DND-41 (cell line): ENCODE results near the gene FRA10AC1.
A peak's percentile ranks its signal among the peaks of the same experiment; 100 is the strongest.

Source experiments
- ATAC-seq: fragments of 200-7000 bp; cut with Tn5 transposase; 3 replicates; pipeline ENCODE4 v1.9.1; 2021; ENCODE audit warnings: low read depth; ENCODE audit not compliant: insufficient read depth
- DNase-seq: peaks from one replicate; pipeline ENCODE4 v3.0.0-alpha.2; 2020
- H2AFZ ChIP-seq: 2 replicates; pipeline ENCODE4 v1.6.0; 2012; ENCODE audit warnings: low read depth, low read length
- H3K27ac ChIP-seq: 2 replicates; pipeline ENCODE4 v1.5.1; 2012; ENCODE audit warnings: low read length, inconsistent platforms
- H3K27me3 ChIP-seq: fragments of 200-600 bp; sonication (generic); 2 replicates; pipeline ENCODE4 v1.6.0; 2012; ENCODE audit warnings: low read length, mild to moderate bottlenecking, inconsistent platforms; ENCODE audit not compliant: insufficient read depth, poor library complexity
- H3K36me3 ChIP-seq: 2 replicates; pipeline ENCODE4 v1.5.1; 2012; ENCODE audit warnings: low read length, inconsistent platforms; ENCODE audit not compliant: insufficient read depth
- H3K4me1 ChIP-seq: 2 replicates; pipeline ENCODE4 v1.5.1; 2012; ENCODE audit warnings: mild to moderate bottlenecking, low read length; ENCODE audit not compliant: insufficient read depth
- H3K4me2 ChIP-seq: 2 replicates; pipeline ENCODE4 v1.6.0; 2012; ENCODE audit warnings: mild to moderate bottlenecking, moderate library complexity, low read length, inconsistent platforms; ENCODE audit not compliant: insufficient read depth
- H3K4me3 ChIP-seq, 2 experiments: fragments of 200-600 bp in 1 of 2; shearing (Covaris generic) in 1 of 2; 2 replicates each; pipeline ENCODE4 v1.5.1; 2012 to 2016; ENCODE audit warnings: inconsistent platforms in 2 of 2, low read length in 2 of 2, mild to moderate bottlenecking in 2 of 2, low read depth in 1 of 2, moderate library complexity in 1 of 2
- H3K79me2 ChIP-seq: 2 replicates; pipeline ENCODE4 v1.6.0; 2012; ENCODE audit warnings: low read length, inconsistent platforms; ENCODE audit not compliant: insufficient read depth
- H3K9ac ChIP-seq: 2 replicates; pipeline ENCODE4 v1.6.0; 2012; ENCODE audit warnings: low read depth, mild to moderate bottlenecking, inconsistent platforms, low read length, moderate library complexity
- H3K9me3 ChIP-seq: 2 replicates; pipeline ENCODE4 v1.5.1; 2012; ENCODE audit warnings: low read length, moderate library complexity, mild to moderate bottlenecking, inconsistent platforms; ENCODE audit not compliant: insufficient read depth, severe bottlenecking
- H4K20me1 ChIP-seq: 2 replicates; pipeline ENCODE4 v1.6.0; 2012; ENCODE audit warnings: low read length; ENCODE audit not compliant: insufficient read depth
- EZH2 ChIP-seq: IDR thresholded peaks from 3 replicates; pipeline ENCODE4 v1.6.1; 2012; ENCODE audit warnings: borderline replicate concordance, low read depth, mild to moderate bottlenecking, moderate library complexity, low read length, inconsistent platforms; ENCODE audit not compliant: severe bottlenecking
- TF ChIP-seq, protein P1 (sequence below): IDR thresholded peaks from 2 replicates; pipeline ENCODE4 v1.5.1; 2012; ENCODE audit warnings: borderline replicate concordance, low read length, moderate library complexity, mild to moderate bottlenecking; ENCODE audit not compliant: poor library complexity, severe bottlenecking; ENCODE audit errors: extremely low read depth

The FRA10AC1 gene

DNA sequence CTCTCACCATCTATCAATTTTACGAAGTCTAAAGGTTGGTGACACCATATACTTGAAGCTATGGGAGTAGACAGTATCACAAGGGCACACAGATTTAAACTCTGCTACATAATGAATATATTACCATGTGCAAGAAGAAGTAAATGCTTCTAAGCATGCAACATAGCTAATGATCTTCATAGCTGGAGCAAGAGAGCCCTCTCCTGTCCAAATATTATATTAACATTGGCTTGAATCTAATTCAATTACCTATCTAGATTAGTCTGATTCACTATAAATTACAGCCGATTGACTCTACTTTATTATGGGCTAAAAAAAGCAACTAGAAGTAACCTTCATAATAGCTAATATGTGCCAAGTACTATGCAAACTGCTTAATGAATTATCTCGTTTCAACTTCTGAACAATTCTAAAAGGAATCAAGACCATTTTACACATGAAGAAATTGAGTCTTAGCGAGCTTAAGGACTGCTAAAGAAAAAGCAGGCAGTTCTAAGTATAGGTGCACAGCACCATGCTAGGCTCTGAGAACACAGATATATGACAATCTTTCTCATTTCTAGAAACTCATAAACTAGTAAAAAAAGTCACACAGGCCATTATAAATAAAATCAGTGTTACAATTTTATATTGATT is 21.9 kb downstream of the FRA10AC1 start:
- H3K9me3 ChIP-seq = no peaks in the 10 kb centered on the region
- peaks cover 48% of the 10 kb centered on the region for H3K36me3 ChIP-seq
- no peak overlapping the region for H3K4me2 ChIP-seq
- no peaks in the 10 kb centered on the region for H3K4me1 ChIP-seq
- no peak overlapping the region for H2AFZ ChIP-seq
- H3K27me3 ChIP-seq = no peaks in the 10 kb centered on the region
- DNase-seq (no peak), ATAC-seq (peak; percentile 35; the same call in 2 of the 3 replicates)
- H3K27ac ChIP-seq = no peak overlapping the region
- no peaks in the 10 kb centered on the region for H3K79me2 ChIP-seq
- H3K9ac ChIP-seq = no peak overlapping the region
- TF ChIP-seq EZH2 = no peak
- TF ChIP-seq, protein P1, sequence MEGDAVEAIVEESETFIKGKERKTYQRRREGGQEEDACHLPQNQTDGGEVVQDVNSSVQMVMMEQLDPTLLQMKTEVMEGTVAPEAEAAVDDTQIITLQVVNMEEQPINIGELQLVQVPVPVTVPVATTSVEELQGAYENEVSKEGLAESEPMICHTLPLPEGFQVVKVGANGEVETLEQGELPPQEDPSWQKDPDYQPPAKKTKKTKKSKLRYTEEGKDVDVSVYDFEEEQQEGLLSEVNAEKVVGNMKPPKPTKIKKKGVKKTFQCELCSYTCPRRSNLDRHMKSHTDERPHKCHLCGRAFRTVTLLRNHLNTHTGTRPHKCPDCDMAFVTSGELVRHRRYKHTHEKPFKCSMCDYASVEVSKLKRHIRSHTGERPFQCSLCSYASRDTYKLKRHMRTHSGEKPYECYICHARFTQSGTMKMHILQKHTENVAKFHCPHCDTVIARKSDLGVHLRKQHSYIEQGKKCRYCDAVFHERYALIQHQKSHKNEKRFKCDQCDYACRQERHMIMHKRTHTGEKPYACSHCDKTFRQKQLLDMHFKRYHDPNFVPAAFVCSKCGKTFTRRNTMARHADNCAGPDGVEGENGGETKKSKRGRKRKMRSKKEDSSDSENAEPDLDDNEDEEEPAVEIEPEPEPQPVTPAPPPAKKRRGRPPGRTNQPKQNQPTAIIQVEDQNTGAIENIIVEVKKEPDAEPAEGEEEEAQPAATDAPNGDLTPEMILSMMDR = peak; percentile 47
- H3K4me3 ChIP-seq = no peak overlapping the region
- no peaks in the 10 kb centered on the region for H4K20me1 ChIP-seq

GRCh38 chr10:93678805-93679587 is 23.4 kb downstream of the FRA10AC1 start:
- H3K4me2 ChIP-seq = no peak overlapping the region
- H3K4me3 ChIP-seq = no peak overlapping the region
- H3K79me2 ChIP-seq = no peaks in the 10 kb centered on the region
- H3K27me3 ChIP-seq = no peaks in the 10 kb centered on the region
- no peak overlapping the region for H2AFZ ChIP-seq
- no peaks in the 10 kb centered on the region for H4K20me1 ChIP-seq
- no peaks in the 10 kb centered on the region for H3K9me3 ChIP-seq
- H3K9ac ChIP-seq = no peak overlapping the region
- DNase-seq (no peak), ATAC-seq (no peak)
- no peak for TF ChIP-seq EZH2
- TF ChIP-seq, protein P1 = no peak
- H3K27ac ChIP-seq = no peak overlapping the region
- peaks cover 47% of the 10 kb centered on the region for H3K36me3 ChIP-seq
- no peaks in the 10 kb centered on the region for H3K4me1 ChIP-seq

- peaks cover 52% of the 10 kb centered on the region for H3K36me3 ChIP-seq
- ATAC-seq = no peak
- H3K27ac ChIP-seq = no peak overlapping the region
- H3K4me1 ChIP-seq = no peaks in the 10 kb centered on the region
- no peak overlapping the region for H3K9ac ChIP-seq
- H3K4me2 ChIP-seq = no peak overlapping the region
- no peak overlapping the region for H3K4me3 ChIP-seq
- no peak for DNase-seq
- no peak for TF ChIP-seq EZH2
- TF ChIP-seq, protein P1 = no peak
- H3K79me2 ChIP-seq = no peaks in the 10 kb centered on the region
- no peak overlapping the region for H2AFZ ChIP-seq
- H3K9me3 ChIP-seq = no peaks in the 10 kb centered on the region
- no peaks in the 10 kb centered on the region for H3K27me3 ChIP-seq
- no peaks in the 10 kb centered on the region for H4K20me1 ChIP-seq
Observed at GRCh38 chr10:93678386-93678785, 24.0 kb downstream of the FRA10AC1 start.
